ENCODE measurements around the gene EHD4. TPM values are rescaled to one million over a fixed set of nuclear protein-coding genes. Genes with fewer than 3 reads are reported as not detected.

The EHD4 gene
- total and polyA plus RNA-seq, 9 donors = 8.8 to 23.3 (median 13.7) TPM

DNA sequence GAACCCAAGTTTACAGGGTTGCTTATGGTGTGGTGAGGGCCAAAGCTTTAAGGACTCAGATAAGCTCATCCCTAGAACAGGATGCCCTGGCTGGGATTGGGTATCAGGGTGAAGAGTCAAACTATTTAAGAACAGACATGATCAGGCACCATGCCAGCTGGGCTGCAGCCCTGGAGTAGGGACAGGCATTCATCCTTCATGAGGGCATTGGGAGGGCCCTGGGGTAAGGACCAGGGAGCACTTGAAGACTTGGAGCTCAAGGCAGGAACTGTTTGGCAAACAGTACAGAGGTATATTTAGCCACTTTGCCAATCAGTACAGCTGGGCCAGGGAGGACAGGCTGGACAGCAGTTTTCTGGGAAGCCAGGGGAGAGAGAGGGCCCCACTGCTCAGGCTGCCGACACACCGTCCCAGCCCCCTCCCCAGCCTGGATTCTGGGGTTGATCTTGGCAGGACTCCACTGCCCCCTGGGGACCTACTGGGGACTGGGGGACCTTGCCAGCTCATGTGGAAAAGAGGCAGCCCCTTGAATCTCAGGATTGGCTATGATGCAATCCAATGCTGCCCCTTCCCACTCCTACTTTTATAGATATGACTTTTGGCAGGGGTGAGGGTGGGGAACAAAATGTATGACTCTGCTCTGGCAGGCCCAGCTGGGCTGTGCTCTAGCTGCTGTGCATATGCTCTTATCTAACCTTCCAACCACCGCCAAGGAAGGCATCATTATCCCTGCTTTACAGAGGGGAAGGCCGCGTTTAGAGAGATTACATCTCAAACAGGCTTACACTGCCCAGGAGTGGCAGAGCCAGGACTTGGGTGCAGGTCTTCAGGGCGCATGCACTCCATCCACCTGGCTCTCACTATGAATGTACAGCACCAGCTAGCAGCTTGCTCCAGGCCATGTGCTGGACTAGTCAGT, 46.2 kb upstream of the EHD4 start:
- intact Hi-C loops (cut with DNase I) = no loop called here
- H3K27ac ChIP-seq = no peak overlapping the region
- no peak for DNase-seq
- no peaks in the 10 kb centered on the region for H3K9me3 ChIP-seq
- H3K4me1 ChIP-seq (ENCODE audit: insufficient read depth) = no peaks in the 10 kb centered on the region
- WGBS, 3 donors = 31 to 36% (median 32%) methylated on average over 6 of the region's 6 CpGs
- H3K4me3 ChIP-seq = no peak overlapping the region
- no peaks in the 10 kb centered on the region for H3K36me3 ChIP-seq
- TF ChIP-seq EP300 (IDR thresholded peaks at IDR 0.05) (no peak), CTCF (IDR thresholded peaks at IDR 0.05) (no peak), POLR2A (IDR thresholded peaks at IDR 0.05) (no peak)
- no peaks in the 10 kb centered on the region for H3K27me3 ChIP-seq

GRCh38 chr15:42016971-42017370, 44.6 kb upstream of the EHD4 start:
- Histone ChIP-seq H3K9me3 (no peaks in the 10 kb centered on the region), H3K27ac (no peak overlapping the region), H3K36me3 (no peaks in the 10 kb centered on the region), H3K4me1 (ENCODE audit: insufficient read depth) (no peaks in the 10 kb centered on the region), H3K4me3 (no peak overlapping the region), H3K27me3 (no peaks in the 10 kb centered on the region)
- WGBS, 3 donors = 75 to 88% (median 81%) methylated on average over 6 of the region's 6 CpGs
- intact Hi-C loops (cut with DNase I) = no loop called here
- TF ChIP-seq POLR2A (IDR thresholded peaks at IDR 0.05) (no peak), EP300 (IDR thresholded peaks at IDR 0.05) (no peak), CTCF (IDR thresholded peaks at IDR 0.05) (no peak)
- no peak for DNase-seq

DNA sequence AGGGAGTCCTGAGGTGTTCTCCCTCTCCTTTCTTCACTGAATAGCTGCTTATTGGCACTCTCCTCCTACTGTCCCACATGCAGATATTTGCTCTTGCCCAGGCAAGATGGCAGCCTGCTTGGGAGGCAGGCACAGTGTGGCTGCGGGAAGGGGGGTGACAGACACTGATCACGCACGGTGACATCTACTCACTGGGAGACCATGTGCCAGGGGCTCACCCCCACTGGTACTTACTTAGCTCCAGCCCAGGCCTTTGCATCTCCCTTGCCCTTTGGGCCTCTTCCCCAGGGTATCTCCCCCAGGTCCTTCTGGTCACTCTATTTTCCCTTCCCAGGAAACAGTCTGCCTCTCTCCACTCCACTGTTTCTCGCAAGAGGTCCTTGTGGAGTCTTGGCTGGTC, 42.0 kb upstream of the EHD4 start:
- 95 to 96% (median 95%) methylated on average over 4 of the region's 4 CpGs for WGBS, 3 donors
- Histone ChIP-seq H3K9me3 (no peaks in the 10 kb centered on the region), H3K27me3 (no peaks in the 10 kb centered on the region), H3K4me1 (ENCODE audit: insufficient read depth) (no peaks in the 10 kb centered on the region), H3K27ac (no peak overlapping the region), H3K4me3 (no peak overlapping the region), H3K36me3 (no peaks in the 10 kb centered on the region)
- DNase-seq = no peak
- intact Hi-C loops (cut with DNase I) = no loop called here
- no peak for TF ChIP-seq CTCF (IDR thresholded peaks at IDR 0.05)
- TF ChIP-seq EP300 (IDR thresholded peaks at IDR 0.05) = no peak
- TF ChIP-seq POLR2A (IDR thresholded peaks at IDR 0.05) = no peak

- H3K36me3 ChIP-seq = no peaks in the 10 kb centered on the region
- no peaks in the 10 kb centered on the region for H3K27me3 ChIP-seq
- no peak overlapping the region for H3K27ac ChIP-seq
- intact Hi-C loops (cut with DNase I) = no loop called here
- no peak for DNase-seq
- no peak overlapping the region for H3K4me3 ChIP-seq
- no peaks in the 10 kb centered on the region for H3K4me1 ChIP-seq (ENCODE audit: insufficient read depth)
- no peaks in the 10 kb centered on the region for H3K9me3 ChIP-seq
- TF ChIP-seq CTCF (IDR thresholded peaks at IDR 0.05) = no peak
- TF ChIP-seq EP300 (IDR thresholded peaks at IDR 0.05) = no peak
- no peak for TF ChIP-seq POLR2A (IDR thresholded peaks at IDR 0.05)
- 86 to 90% (median 88%) methylated on average over 10 of the region's 10 CpGs for WGBS, 3 donors
Measured at GRCh38 chr15:42012928-42013482, 40.6 kb upstream of the EHD4 start.

All from ovary (tissue), 9 donors.